CD4-positive, alpha-beta T cell (primary cell): ENCODE results near the gene SCRN1. TPM values are rescaled to one million over a fixed set of nuclear protein-coding genes. Genes with fewer than 3 reads are reported as not detected.

Experiments
- ATAC-seq: fragments of 200-7000 bp; cut with Tn5 transposase; one replicate; pipeline ENCODE4 v1.10.0; 2022; ENCODE audit warnings: mild to moderate bottlenecking; ENCODE audit not compliant: poor library complexity
- CTCF ChIA-PET: fragments of 350-600 bp; sonication (Branson Sonifier 250); formaldehyde crosslinking; loops from one replicate; lab custom pipeline; 2021; ENCODE audit warnings: antibody characterized with exemption, inconsistent platforms; lab: Charles Lee
- POLR2A ChIA-PET: fragments of 350-600 bp; sonication (Branson Sonifier 250); formaldehyde crosslinking; loops from one replicate; lab custom pipeline; 2021; ENCODE audit warnings: antibody characterized with exemption, inconsistent platforms; lab: Charles Lee
- DNase-seq, 14 experiments: peaks; one replicate each; pipeline ENCODE4 v3.0.0-alpha.2; 2013 to 2020; ENCODE audit warnings: mixed read lengths in 2 of 14
- H3K27ac ChIP-seq, 2 donors: one replicate each; pipeline versions ENCODE4 v1.5.1 to v1.7.0; 2013; ENCODE audit warnings: low read length in 2 of 2, low read depth in 1 of 2, mild to moderate bottlenecking in 1 of 2
- H3K27me3 ChIP-seq, 2 experiments: 1 replicate in 1 of 2; 2 replicates in 1 of 2; pipeline versions ENCODE4 v1.6.1 to v1.7.0; 2013; ENCODE audit warnings: low read length in 2 of 2, control low read depth in 1 of 2, mild to moderate bottlenecking in 1 of 2, moderate library complexity in 1 of 2; ENCODE audit not compliant: insufficient read depth in 2 of 2, control insufficient read depth in 1 of 2
- H3K36me3 ChIP-seq: one replicate; pipeline ENCODE4 v1.6.1; 2013; ENCODE audit warnings: low read length, control low read depth; ENCODE audit not compliant: insufficient read depth
- H3K4me1 ChIP-seq: one replicate; pipeline ENCODE4 v1.6.1; 2013; ENCODE audit warnings: low read length, control low read depth; ENCODE audit not compliant: insufficient read depth
- H3K4me3 ChIP-seq: one replicate; pipeline ENCODE4 v1.5.1; 2013; ENCODE audit warnings: mild to moderate bottlenecking, low read length, moderate library complexity
- H3K9me3 ChIP-seq, 2 experiments: 1 replicate in 1 of 2; 2 replicates in 1 of 2; pipeline versions ENCODE4 v1.6.1 to v1.7.0; 2013; ENCODE audit warnings: low read length in 2 of 2, mild to moderate bottlenecking in 2 of 2, control low read depth in 1 of 2, moderate library complexity in 1 of 2; ENCODE audit not compliant: control insufficient read depth in 1 of 2, insufficient read depth in 1 of 2
- H3K27ac Mint-ChIP-seq: one replicate; pipeline ENCODE4 v1.8.0; 2020; ENCODE audit warnings: mixed read lengths
- H3K27me3 Mint-ChIP-seq: one replicate; pipeline ENCODE4 v1.8.0; 2021; ENCODE audit warnings: mixed read lengths
- H3K36me3 Mint-ChIP-seq: one replicate; pipeline ENCODE4 v1.8.0; 2021; ENCODE audit warnings: low read depth, mixed read lengths
- H3K4me1 Mint-ChIP-seq: one replicate; pipeline ENCODE4 v1.8.0; 2021; ENCODE audit warnings: low read depth, mixed read lengths
- H3K4me3 Mint-ChIP-seq: one replicate; pipeline ENCODE4 v1.8.0; 2020; ENCODE audit warnings: mild to moderate bottlenecking, mixed read lengths
- H3K9me3 Mint-ChIP-seq: one replicate; pipeline ENCODE4 v1.8.0; 2020; ENCODE audit warnings: mixed read lengths
- CTCF ChIP-seq: fragments of 200-600 bp; IDR thresholded peaks from one replicate; pipeline ENCODE4 v1.8.0; 2022; ENCODE audit warnings: antibody characterized with exemption, mild to moderate bottlenecking
- intact Hi-C, 2 experiments: fragments of 100-400 bp; cut with DNase I in 1 of 2; cut with micrococcal nuclease in 1 of 2; formaldehyde crosslinking; loops; one replicate each; pipeline versions ENCODE4 v1.15.1 to v1.9.0; 2023 to 2025; cut with DNase I, micrococcal nuclease
- total RNA-seq, 174 experiments: library from RNA in 2 of 174; stranded (reverse) in 2 of 174; gene quantifications; one replicate each; pipeline ENCODE4 v1.2.3 and lab custom pipeline; 2021 to 2026

The SCRN1 gene
- total RNA-seq, 2 experiments from 2014 or later = 2.4 to 3.2 TPM

DNA sequence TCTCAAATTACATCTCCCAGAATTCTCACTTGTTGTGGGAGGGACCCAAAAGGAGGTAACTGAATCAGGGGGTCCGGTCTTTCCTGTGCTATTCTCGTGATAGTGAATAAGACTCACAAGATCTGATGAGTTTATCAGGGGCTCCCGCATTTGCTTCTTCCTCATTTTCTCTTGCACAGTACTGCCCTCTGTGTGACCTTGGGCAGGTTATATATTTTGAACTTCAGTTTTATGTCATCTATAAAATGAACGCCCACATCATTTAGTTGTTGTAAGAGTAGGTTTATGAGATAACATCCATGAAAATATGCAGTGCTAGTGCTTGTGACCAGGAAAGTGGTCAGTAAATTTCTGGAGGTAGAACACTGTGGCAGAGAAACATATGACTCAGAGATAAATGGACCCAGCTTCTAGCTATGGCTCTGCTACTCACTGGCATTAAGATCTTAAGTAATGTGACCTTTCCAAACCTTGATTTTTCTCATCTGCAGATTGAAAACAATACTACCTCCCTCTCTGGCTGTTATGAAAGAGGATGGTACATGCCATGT is 44.3 kb downstream of the SCRN1 start:
- no peaks in the 10 kb centered on the region for H3K4me1 Mint-ChIP-seq
- ATAC-seq = no peak
- POLR2A ChIA-PET = no interaction called here

DNA sequence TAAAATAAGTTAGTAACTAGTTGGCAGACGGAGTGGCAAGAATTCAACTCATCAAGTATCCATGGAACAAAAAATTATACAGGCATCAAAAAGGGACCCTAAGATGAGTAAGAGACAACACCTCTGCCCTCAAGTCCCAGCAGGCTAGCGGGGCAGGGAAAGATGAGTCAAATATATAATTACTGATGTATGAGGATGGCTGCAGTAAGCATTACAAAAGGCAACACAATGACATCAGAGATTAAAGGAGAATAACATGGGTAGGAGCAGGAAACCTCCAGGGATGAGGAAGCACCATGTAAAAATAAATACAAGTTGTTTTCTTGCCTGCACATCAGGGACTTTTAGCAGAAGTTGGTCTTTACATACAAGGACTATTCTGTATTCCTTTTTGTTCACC is 49.4 kb downstream of the SCRN1 start:
- no peaks in the 10 kb centered on the region for H3K36me3 ChIP-seq

More for the DNA sequence above, 44.3 kb downstream of the SCRN1 start:
- Histone ChIP-seq H3K4me3 (no peak overlapping the region), H3K36me3 (no peaks in the 10 kb centered on the region), H3K4me1 (no peaks in the 10 kb centered on the region), H3K9me3 (peaks cover 0 to 8% of the 10 kb centered on the region in 2 experiments), H3K27ac (no peak overlapping the region), H3K27me3 (no peaks in the 10 kb centered on the region)
- TF ChIP-seq CTCF = no peak
- Mint-ChIP-seq H3K27ac (no peak overlapping the region), H3K4me3 (no peak overlapping the region), H3K27me3 (no peaks in the 10 kb centered on the region), H3K9me3 (no peaks in the 10 kb centered on the region), H3K36me3 (no peaks in the 10 kb centered on the region)
- CTCF ChIA-PET = no interaction called here
- DNase-seq = no peak
- intact Hi-C loops = no loop called here

GRCh38 chr7:29937132-29937531 is 52.5 kb downstream of the SCRN1 start:
- H3K27me3 Mint-ChIP-seq = no peaks in the 10 kb centered on the region
- H3K4me3 Mint-ChIP-seq = no peak overlapping the region
- DNase-seq (no peak), ATAC-seq (no peak)
- intact Hi-C loops = no loop called here
- no peaks in the 10 kb centered on the region for H3K4me1 ChIP-seq
- no peaks in the 10 kb centered on the region for H3K36me3 ChIP-seq
- no peak for TF ChIP-seq CTCF
- no peaks in the 10 kb centered on the region for H3K4me1 Mint-ChIP-seq
- H3K9me3 ChIP-seq = peaks cover 0 to 9% of the 10 kb centered on the region in 2 experiments
- no peak overlapping the region for H3K27ac ChIP-seq
- H3K36me3 Mint-ChIP-seq = no peaks in the 10 kb centered on the region
- H3K9me3 Mint-ChIP-seq = no peaks in the 10 kb centered on the region
- POLR2A ChIA-PET = no interaction called here
- no peak overlapping the region for H3K27ac Mint-ChIP-seq
- CTCF ChIA-PET = no interaction called here
- no peaks in the 10 kb centered on the region for H3K27me3 ChIP-seq
- no peak overlapping the region for H3K4me3 ChIP-seq

More for the DNA sequence above, 49.4 kb downstream of the SCRN1 start:
- POLR2A ChIA-PET = no interaction called here
- Mint-ChIP-seq H3K27ac (no peak overlapping the region), H3K4me3 (no peak overlapping the region), H3K27me3 (no peaks in the 10 kb centered on the region), H3K36me3 (no peaks in the 10 kb centered on the region), H3K9me3 (no peaks in the 10 kb centered on the region), H3K4me1 (no peaks in the 10 kb centered on the region)
- no peak for TF ChIP-seq CTCF
- DNase-seq (no peak), ATAC-seq (no peak)
- no peak overlapping the region for H3K4me3 ChIP-seq
- H3K4me1 ChIP-seq = no peaks in the 10 kb centered on the region
- H3K27ac ChIP-seq = no peak overlapping the region
- CTCF ChIA-PET = no interaction called here
- H3K9me3 ChIP-seq = peaks cover 0 to 9% of the 10 kb centered on the region in 2 experiments
- intact Hi-C loops = no loop called here
- H3K27me3 ChIP-seq = no peaks in the 10 kb centered on the region
